Caki2 (cell line): ENCODE results near the gene MYO18B. TPM values are rescaled to one million over a fixed set of nuclear protein-coding genes. Genes with fewer than 3 reads are reported as not detected.

ENCODE experiments used
- DNase-seq: peaks from one replicate; pipeline ENCODE4 v3.0.0-alpha.2; 2015; ENCODE audit warnings: low read depth
- in situ Hi-C: cut with HindIII; loops from 2 replicates; pipeline ENCODE4 v1.10.0; 2016; ENCODE audit warnings: low sequenced_read_pairs, low pct_unique_long_range_greater_than_20kb, mixed read lengths
- total RNA-seq: library from RNA; depleted of rRNA; stranded (reverse); fragments of >200 nt; shearing (Covaris generic); gene quantifications from 2 replicates; pipeline ENCODE4 v1.2.3, GENCODE V29; 2014; ENCODE audit warnings: low replicate concordance

Gene MYO18B
- total RNA-seq, 1 experiment from 2014 or later = not detected

DNA sequence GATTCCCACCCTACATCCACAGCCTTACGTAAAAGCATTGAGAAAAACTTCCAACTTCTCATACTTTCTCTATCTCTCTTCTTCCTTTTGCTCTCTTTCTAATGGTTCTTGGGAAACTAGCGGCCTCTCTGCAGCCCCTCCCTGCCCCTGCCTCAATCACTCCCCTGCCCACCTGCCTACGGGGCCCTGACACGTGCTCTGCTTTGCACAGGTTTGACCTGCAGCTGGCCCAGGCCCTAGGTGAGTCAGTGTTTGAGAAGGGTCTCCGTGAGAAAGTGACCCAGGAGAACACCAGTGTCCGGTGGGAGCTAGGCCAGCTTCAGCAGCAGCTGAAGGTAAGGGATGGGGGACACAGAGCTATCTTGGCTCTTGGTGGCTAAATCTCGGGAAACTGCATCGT is 160.4 kb downstream of the MYO18B start:
- no peak for DNase-seq
- in situ Hi-C loops = no loop called here

DNA sequence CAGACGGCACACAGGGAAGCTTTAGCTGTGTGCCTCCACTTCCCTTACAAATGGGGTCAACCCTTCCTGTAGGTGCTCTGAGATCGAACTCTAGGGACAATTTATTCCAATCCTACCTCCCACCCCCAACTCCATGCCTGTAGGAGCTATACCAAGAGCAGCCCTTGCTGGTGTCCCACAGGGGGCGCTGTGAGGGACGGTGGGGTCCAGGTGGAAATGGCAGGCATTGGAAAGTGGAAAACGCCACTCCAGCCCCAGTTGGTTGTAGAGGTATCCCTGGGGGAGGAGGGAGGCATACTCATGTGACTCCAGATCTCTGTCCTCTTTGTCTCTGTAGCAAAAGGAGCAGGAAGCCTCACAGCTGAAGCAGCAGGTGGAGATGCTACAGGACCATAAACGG is 161.3 kb downstream of the MYO18B start:
- no peak for DNase-seq
- in situ Hi-C loops = no loop called here

- in situ Hi-C loops = no loop called here
Measured at GRCh38 chr22:25908212-25908611, 166.2 kb downstream of the MYO18B start.

GRCh38 chr22:25908755-25909154 is 166.8 kb downstream of the MYO18B start:
- no peak for DNase-seq
- in situ Hi-C loops = no loop called here

More at GRCh38 chr22:25908212-25908611, 166.2 kb downstream of the MYO18B start:
- no peak for DNase-seq

GRCh38 chr22:25909614-25910387 is 167.8 kb downstream of the MYO18B start:
- in situ Hi-C loops = no loop called here
- DNase-seq = no peak

- DNase-seq = no peak
- in situ Hi-C loops = no loop called here
Measured at GRCh38 chr22:25911243-25911972, 169.4 kb downstream of the MYO18B start.

GRCh38 chr22:25919452-25919851 is 177.5 kb downstream of the MYO18B start:
- no peak for DNase-seq
- in situ Hi-C loops = no loop called here

DNA sequence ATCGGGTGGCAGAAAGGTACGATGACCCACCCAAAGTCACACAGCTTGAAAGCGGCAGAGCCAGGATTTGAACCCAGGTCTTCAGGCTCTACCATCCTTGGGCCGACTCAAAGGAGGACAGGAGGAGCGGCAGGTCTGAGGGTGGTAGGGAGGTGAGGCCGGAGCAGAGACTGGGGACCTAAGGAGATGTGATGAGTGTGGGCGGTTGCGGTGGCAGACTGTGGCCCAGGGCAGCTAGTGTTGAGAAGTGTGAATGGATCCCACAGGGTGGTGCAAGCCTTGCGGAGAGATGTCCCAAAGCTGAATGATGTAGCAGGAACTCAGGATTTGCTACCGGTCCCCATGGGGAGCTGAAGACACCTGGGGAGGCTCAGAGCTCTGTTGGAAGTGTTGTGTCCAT is 180.2 kb downstream of the MYO18B start:
- in situ Hi-C loops = no loop called here
- DNase-seq = no peak

- in situ Hi-C loops = no loop called here
- no peak for DNase-seq
Measured at GRCh38 chr22:25923914-25924313, 181.9 kb downstream of the MYO18B start.

DNA sequence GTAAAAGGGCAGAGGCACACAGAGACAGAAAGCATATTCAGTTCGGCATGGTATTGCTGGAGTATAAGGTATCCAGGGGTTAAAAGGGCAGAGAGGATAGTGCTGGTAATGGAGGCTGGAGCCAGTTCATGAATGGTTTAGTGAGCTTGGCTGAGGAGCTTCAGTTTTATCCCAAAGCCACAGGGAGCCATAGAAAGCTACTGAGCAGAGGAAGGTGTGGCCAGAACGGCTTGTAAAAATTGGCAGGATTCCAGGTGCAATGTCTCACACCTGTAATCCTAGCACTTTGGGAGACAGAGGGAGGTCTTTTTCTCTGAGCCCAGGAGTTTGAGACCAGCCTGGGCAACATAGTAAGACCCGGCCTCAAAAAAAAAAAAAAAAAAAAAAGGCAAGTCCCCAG is 186.1 kb downstream of the MYO18B start:
- DNase-seq = no peak
- in situ Hi-C loops = no loop called here

DNA sequence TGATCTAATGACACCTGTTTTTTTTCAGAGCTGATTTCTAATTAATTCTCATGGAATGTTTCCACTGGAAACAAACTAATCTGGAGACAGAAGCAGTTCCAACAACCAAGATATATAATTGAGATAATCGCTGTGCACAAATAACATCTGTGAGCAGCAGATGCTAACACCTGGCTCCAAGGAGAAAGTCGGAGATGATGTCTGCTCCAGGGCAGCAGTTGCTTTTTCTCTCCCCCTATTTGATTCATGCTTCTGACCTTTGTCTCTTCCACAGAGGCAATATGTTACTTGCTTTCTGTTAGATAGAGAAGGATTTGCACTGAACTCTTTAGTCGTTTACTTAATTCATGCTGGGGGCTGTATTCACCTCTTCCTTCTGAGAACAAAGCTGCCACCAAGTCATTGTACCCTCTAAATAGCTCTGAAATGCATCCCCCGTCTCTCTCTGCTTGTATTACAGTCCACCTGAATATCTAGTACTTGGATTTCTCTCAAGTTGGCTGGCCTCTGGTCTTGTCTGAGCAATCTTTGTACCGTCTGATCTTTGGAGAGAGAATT is 187.4 kb downstream of the MYO18B start:
- in situ Hi-C loops = no loop called here
- no peak for DNase-seq

DNA sequence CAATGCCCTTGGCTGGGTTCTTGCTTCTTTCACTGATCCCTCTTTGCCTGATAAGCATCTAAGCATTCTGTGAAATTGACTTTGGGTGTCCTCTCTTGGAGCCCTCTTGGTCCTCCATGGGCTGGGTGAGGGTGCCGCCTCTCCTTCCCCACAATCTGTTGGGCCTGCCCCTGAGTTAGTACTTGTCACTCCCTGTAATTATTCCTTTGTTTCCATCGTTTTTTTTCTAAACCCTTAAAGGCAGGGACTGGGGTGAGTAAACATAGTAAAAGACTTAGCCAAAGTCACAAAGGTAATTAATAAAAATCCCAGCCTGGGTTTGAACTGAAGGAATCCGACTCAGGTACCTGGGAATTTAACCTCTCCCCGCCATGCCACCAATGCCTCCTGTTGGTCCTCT is 188.1 kb downstream of the MYO18B start:
- no peak for DNase-seq
- in situ Hi-C loops = no loop called here

GRCh38 chr22:25930788-25931310 is 188.9 kb downstream of the MYO18B start:
- in situ Hi-C loops = no loop called here

GRCh38 chr22:25933158-25933788 is 191.3 kb downstream of the MYO18B start:
- no peak for DNase-seq
- in situ Hi-C loops = no loop called here

More at GRCh38 chr22:25930788-25931310, 188.9 kb downstream of the MYO18B start:
- DNase-seq = no peak

DNA sequence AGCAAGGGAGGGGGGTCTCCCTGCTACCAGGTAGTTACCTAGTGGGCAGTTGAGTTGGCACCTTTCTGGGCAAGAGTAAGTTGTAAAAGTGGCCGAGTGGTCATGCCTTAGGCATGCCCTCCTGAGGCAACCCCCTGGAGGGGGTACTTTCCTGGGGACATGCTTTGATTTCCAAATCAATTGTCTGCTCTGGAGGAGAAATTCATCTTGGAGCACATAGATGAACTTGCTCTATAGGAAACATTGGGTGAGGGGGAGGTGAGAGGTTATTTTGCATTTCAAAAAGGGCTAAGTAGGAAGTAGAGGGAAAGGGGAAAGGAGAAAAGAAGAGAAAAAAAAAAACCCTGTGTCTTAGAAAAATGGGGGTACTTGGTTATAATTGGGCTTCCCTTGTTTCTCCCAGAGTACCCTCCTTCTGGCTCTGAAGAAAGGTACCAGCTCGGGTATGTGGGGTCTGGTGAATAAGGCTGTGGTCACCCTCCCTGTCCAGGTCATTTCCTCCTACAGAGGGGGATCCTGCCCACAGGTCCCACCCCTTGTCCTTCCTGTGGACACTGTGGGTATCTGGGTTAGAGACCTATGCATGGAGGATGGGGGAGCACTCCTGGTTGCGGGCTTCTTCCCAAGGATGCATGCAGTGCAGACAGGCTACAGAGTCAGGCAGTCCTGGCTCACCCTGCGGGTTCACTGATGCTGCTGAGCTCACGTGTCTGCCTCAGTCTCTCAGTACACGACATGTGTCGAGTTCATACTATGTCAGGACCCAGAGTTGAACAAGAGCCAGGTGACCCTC is 193.5 kb downstream of the MYO18B start:
- in situ Hi-C loops = no loop called here

DNA sequence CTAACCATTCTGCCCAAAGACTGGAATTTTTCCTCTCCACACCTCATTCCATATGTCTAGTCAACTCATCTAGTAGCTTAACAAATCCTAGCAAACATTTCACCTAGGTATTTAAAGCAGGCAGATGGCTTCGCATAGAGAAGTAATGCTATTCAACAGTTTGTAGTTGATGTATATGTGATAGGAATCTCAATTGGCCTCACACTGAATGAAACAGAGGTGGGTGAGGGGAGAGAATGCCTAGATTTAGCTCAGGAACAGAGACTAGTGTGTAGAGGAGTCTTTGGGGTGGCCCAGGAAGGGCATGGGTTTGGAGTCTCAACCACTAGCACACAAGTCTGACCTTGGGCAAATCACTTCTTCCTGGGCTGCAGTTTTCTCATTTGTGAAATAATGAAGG is 196.2 kb downstream of the MYO18B start:
- DNase-seq = no peak
- in situ Hi-C loops = no loop called here

More for the DNA sequence above, 193.5 kb downstream of the MYO18B start:
- DNase-seq = no peak

DNA sequence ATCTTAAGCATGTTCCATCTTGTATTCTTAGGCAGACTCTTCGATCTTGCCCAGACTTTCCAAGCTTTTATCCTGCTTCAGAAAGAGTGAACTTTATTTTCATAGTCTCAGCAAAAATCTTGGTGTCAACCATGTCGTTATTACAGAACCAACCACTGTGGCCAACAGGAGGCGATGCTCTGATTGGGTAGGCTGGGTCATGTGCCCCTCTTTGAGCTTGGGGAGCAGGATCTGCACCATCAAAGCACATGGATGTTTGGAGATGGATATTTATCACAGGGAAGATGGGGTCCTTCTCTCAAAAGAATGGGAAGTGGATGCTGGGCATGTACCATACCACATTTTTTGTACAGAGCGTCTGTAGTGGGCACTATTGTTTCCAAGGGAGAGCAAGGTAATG is 197.4 kb downstream of the MYO18B start:
- DNase-seq = no peak
- in situ Hi-C loops = no loop called here

DNA sequence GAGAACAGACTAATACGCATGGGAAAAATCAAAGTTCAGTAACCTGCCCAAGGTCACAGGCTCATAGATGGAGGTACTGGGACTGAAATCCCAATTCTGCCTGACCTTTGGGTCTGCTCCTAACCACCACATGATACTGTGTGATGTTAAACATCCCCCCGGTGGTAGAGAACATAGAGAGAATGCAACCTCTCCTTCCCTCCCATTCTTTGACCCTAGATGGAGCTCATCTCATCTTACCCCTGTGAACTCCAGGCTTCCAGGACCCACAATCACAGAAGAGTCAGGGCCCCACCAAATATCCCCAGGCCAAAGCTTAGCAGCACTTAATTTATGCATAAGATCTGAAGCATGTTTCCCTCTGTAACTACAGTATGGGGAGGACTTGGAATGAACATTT is 198.5 kb downstream of the MYO18B start:
- in situ Hi-C loops = no loop called here
- no peak for DNase-seq
